GM12865 (cell line): ENCODE results near the gene ERBB4.

Source experiments
- DNase-seq: peaks from one replicate; pipeline ENCODE4 v3.0.0; 2010; ENCODE audit warnings: low read depth
- H3K4me3 ChIP-seq: 2 replicates; pipeline ENCODE4 v1.5.1; 2011; ENCODE audit warnings: mild to moderate bottlenecking, low read depth, low read length, control low read depth
- TF ChIP-seq, protein P1 (sequence below): IDR thresholded peaks from 2 replicates; pipeline ENCODE4 v1.5.1; 2011; ENCODE audit warnings: low read length, control low read depth, low read depth, inconsistent platforms; ENCODE audit not compliant: insufficient read depth; ENCODE audit errors: missing control alignments

Gene ERBB4

GRCh38 chr2:212066546-212066945, 472.1 kb downstream of the ERBB4 start:
- H3K4me3 ChIP-seq: no peak overlapping the region
- TF ChIP-seq, protein P1, sequence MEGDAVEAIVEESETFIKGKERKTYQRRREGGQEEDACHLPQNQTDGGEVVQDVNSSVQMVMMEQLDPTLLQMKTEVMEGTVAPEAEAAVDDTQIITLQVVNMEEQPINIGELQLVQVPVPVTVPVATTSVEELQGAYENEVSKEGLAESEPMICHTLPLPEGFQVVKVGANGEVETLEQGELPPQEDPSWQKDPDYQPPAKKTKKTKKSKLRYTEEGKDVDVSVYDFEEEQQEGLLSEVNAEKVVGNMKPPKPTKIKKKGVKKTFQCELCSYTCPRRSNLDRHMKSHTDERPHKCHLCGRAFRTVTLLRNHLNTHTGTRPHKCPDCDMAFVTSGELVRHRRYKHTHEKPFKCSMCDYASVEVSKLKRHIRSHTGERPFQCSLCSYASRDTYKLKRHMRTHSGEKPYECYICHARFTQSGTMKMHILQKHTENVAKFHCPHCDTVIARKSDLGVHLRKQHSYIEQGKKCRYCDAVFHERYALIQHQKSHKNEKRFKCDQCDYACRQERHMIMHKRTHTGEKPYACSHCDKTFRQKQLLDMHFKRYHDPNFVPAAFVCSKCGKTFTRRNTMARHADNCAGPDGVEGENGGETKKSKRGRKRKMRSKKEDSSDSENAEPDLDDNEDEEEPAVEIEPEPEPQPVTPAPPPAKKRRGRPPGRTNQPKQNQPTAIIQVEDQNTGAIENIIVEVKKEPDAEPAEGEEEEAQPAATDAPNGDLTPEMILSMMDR: no peak
- DNase-seq: no peak

DNA sequence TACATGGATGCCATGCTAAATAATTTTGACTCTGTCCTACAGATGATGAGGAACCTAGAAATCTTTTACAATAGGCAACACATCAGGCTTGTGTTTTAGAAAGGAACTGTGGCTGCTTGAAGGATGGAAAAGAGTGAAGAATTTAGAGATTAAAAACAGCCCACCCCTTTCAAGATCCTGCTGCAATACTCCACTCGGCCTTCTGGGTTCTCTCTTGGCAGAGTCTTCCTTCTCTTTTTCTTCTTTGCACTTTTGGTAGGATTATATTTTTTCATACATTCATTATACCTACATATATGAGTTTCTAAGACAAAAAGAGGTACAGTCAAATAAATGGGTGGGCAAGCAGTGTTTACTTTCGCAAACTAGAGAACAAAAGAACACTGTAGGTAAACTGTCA, 474.3 kb downstream of the ERBB4 start:
- TF ChIP-seq, protein P1: no peak
- H3K4me3 ChIP-seq: no peak overlapping the region
- DNase-seq: no peak

- no peak overlapping the region for H3K4me3 ChIP-seq
- TF ChIP-seq, protein P1: no peak
- no peak for DNase-seq
Measured at GRCh38 chr2:212052412-212053159, 486.0 kb downstream of the ERBB4 start.

GRCh38 chr2:212050871-212051270, 487.7 kb downstream of the ERBB4 start:
- TF ChIP-seq, protein P1: no peak
- DNase-seq: no peak
- no peak overlapping the region for H3K4me3 ChIP-seq

GRCh38 chr2:212042562-212042961, 496.0 kb downstream of the ERBB4 start:
- no peak overlapping the region for H3K4me3 ChIP-seq
- TF ChIP-seq, protein P1: no peak
- no peak for DNase-seq

DNA sequence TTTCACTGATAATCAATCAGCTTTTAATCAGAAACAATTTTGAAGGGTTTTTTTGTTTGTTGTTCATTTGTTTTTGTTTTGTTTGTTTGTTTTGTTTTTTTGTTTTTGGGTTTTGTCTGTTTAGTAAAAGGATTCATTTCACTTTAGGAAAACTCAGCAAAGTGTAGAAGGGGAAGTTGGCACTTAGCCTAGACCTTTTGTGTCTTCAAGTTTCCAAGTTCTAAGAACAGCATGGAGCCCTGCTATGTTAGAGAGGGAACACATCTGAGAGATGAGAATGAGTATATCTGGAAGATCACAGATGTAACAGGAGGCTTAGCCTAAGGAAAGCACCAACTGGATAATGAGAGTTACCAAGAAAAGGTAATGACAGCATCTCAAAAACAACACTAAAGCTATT, 501.5 kb downstream of the ERBB4 start:
- no peak for DNase-seq
- TF ChIP-seq, protein P1: no peak
- H3K4me3 ChIP-seq: no peak overlapping the region
